ENCODE results near the gene ATP11A.
A peak's percentile ranks its signal among the peaks of the same experiment; 100 is the strongest.
"Not testable (repeated sequence)": the region's sequence is repeated elsewhere in the genome, so short reads cannot be mapped to it uniquely, and the experiment has no call there.

ATP11A gene

GRCh38 chr13:112884700-112885099, 194.9 kb downstream of the ATP11A start:
- not testable (repeated sequence) for DNase-seq

GRCh38 chr13:112885242-112885781, 195.5 kb downstream of the ATP11A start:
- DNase-seq: no peak

GRCh38 chr13:112885782-112886268, 196.0 kb downstream of the ATP11A start:
- no peak for DNase-seq

GRCh38 chr13:112887151-112887550, 197.3 kb downstream of the ATP11A start:
- DNase-seq: no peak

GRCh38 chr13:112887557-112887991, 197.7 kb downstream of the ATP11A start:
- no peak for DNase-seq

- DNase-seq: no peak
These were observed 198.6 kb downstream of the ATP11A start for GRCh38 chr13:112888238-112889111.

GRCh38 chr13:112889351-112890290, 199.8 kb downstream of the ATP11A start:
- DNase-seq: no peak

GRCh38 chr13:112890316-112891145, 200.7 kb downstream of the ATP11A start:
- DNase-seq: no peak

GRCh38 chr13:112891477-112892401, 201.9 kb downstream of the ATP11A start:
- DNase-seq: no peak

GRCh38 chr13:112892426-112893206, 202.8 kb downstream of the ATP11A start:
- DNase-seq: no peak

GRCh38 chr13:112893207-112893569, 203.3 kb downstream of the ATP11A start:
- no peak for DNase-seq

- DNase-seq: peak in 2 of 6 experiments; percentile 22 to 39
These were observed 204.0 kb downstream of the ATP11A start for GRCh38 chr13:112893570-112894422.

- peak in 2 of 6 experiments; percentile 19 to 29 for DNase-seq
These were observed 204.5 kb downstream of the ATP11A start for GRCh38 chr13:112894423-112894672.

- DNase-seq: no peak
These were observed 205.0 kb downstream of the ATP11A start for GRCh38 chr13:112894673-112895481.

GRCh38 chr13:112895521-112896465, 206.0 kb downstream of the ATP11A start:
- no peak for DNase-seq

GRCh38 chr13:112896736-112897602, 207.1 kb downstream of the ATP11A start:
- DNase-seq: no peak
